Stimulated activated CD4-positive, alpha-beta T cell treated with anti-CD3 and anti-CD28 coated beads, Interleukin-15, amount 100 ng/mL, for 1 hour (primary cell): ENCODE results near the gene LMCD1.

Experiments used
- DNase-seq, 2 donors: peaks; one replicate each; pipeline ENCODE4 v3.0.0-alpha.2; 2020; ENCODE audit warnings: low read depth in 1 of 2, low spot score in 1 of 2

Gene LMCD1

GRCh38 chr3:8536096-8537056 is 34.8 kb downstream of the LMCD1 start:
- no peak for DNase-seq

GRCh38 chr3:8537440-8537839 is 35.8 kb downstream of the LMCD1 start:
- DNase-seq: no peak

DNA sequence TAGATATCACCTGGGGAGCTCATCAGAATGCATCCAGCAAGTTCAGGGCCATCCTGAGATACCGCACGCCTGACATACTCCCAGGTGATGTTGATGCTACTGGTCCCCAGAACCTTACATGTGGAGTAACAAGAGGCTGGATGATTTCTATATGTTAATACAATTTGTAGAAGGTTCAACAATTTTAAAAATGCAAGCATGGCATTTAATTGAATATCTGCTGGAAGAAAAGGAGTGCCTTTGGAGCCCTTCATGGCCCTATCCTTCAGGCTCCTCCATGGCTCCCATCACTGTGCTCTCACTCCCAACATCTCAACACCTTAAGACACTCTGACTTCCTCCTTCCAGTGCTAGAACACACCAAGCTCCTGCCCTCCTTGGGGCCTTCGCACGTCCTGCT is 36.6 kb downstream of the LMCD1 start:
- no peak for DNase-seq

DNA sequence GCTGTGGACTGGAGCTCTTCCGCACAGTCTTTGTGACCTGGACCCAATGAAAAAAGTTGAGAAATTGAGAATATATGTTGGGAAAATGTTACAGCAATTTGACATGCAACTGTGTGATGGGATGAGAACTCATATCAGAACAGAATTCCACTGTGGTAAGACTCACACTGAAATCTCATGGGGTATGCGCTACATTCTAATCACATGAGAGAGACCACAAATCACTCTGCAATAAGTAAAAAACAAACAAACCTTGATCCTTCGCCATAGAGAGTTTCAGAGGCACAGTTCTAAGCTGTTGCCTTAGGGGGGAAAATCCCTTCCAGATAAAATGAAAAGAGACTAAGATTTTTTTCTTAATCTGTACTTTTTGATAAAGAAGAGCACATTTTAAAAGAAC is 37.3 kb downstream of the LMCD1 start:
- no peak for DNase-seq

GRCh38 chr3:8539419-8539818 is 37.8 kb downstream of the LMCD1 start:
- DNase-seq: no peak

DNA sequence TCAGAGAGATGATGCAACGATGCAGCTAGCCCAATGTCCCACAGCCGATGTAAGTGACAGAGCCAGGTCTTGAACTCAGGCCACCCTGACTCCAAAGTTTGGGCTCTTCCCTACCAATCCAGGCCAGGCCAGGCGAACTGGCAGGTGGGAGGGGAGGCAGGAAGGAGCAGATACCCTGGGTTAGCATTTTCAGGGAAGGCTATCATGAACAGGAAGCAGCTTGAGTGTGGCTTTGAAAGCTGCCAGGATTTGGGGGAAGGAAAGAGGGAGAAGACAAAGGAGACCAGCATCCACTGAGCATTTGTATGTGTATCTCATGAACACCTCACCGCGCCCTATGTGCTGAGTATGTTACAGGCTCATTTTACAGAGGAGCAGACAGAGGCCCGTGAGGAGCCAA is 38.8 kb downstream of the LMCD1 start:
- no peak for DNase-seq

GRCh38 chr3:8541486-8541885 is 39.9 kb downstream of the LMCD1 start:
- no peak for DNase-seq

GRCh38 chr3:8542190-8543135 is 40.8 kb downstream of the LMCD1 start:
- no peak for DNase-seq

GRCh38 chr3:8546609-8547008 is 45.0 kb downstream of the LMCD1 start:
- DNase-seq: no peak

DNA sequence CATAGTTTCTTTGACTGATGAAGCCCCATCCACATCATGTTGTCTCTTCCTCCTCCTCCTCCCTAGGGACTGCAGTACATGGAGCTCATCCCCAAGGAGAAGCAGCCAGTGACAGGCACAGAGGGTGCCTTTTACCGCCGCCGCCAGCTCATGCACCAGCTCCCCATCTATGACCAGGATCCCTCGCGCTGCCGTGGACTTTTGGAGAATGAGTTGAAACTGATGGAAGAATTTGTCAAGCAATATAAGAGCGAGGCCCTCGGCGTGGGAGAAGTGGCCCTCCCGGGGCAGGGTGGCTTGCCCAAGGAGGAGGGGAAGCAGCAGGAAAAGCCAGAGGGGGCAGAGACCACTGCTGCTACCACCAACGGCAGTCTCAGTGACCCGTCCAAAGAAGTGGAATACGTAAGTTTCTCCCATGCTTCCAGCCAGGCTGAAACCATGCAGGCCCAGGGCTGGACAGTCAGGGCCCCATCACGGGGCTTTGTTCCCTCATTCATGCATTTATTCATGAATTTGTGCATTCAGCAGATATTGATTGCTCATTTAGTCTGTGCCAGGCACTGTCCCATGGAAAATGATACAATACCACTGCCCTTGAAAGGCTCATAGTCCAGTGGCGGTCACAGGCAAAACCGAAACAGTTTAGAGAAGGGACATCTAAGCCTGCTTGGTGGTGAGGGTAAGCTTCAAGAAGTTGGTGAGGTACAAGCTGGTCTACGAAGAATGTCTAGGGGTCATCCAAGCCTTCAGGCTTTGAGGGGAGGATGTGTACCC is 47.1 kb downstream of the LMCD1 start:
- DNase-seq: no peak

GRCh38 chr3:8549354-8549753 is 47.7 kb downstream of the LMCD1 start:
- DNase-seq: no peak

DNA sequence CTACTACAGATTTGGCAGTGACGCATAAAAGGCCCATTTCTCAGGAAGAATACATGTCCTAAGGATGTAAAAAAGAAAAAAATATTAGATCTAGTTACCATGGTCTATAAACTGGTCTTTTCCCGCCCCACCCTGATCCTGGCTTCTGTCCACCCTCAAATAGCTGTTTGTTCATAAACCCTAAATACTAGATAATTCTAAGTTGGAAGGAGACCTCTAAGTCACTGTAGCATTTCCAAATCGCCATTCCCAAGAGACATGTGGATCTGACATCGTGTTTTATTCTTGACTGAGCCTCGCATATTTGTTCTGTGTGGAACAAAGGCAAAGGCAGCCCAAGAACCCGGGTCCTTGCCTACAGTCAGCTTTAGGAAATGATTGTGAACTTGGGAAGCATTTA is 49.0 kb downstream of the LMCD1 start:
- DNase-seq: no peak

- no peak for DNase-seq
These were observed 50.7 kb downstream of the LMCD1 start for GRCh38 chr3:8552223-8552762.

GRCh38 chr3:8553405-8553804 is 51.8 kb downstream of the LMCD1 start:
- no peak for DNase-seq

DNA sequence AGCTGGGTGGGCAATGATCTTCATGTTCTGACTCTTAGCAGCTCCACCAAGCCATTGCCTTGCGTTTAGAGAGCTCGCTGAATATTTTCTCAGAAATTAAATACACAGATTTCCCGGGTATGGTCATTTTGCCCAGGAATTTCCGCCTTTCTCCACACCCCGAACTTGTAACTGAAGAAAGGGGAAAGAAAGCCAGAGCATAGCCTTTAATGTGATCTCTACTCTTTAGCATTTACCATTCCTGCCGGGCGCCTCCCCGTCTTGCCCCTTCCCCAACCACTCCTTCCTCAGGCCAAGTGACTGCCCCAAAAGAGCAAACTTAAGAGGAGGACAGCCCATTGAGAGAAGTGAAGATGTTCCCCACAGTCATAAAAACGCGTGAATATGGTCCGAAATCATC is 53.1 kb downstream of the LMCD1 start:
- no peak for DNase-seq

GRCh38 chr3:8555113-8555661 is 53.6 kb downstream of the LMCD1 start:
- DNase-seq: no peak

DNA sequence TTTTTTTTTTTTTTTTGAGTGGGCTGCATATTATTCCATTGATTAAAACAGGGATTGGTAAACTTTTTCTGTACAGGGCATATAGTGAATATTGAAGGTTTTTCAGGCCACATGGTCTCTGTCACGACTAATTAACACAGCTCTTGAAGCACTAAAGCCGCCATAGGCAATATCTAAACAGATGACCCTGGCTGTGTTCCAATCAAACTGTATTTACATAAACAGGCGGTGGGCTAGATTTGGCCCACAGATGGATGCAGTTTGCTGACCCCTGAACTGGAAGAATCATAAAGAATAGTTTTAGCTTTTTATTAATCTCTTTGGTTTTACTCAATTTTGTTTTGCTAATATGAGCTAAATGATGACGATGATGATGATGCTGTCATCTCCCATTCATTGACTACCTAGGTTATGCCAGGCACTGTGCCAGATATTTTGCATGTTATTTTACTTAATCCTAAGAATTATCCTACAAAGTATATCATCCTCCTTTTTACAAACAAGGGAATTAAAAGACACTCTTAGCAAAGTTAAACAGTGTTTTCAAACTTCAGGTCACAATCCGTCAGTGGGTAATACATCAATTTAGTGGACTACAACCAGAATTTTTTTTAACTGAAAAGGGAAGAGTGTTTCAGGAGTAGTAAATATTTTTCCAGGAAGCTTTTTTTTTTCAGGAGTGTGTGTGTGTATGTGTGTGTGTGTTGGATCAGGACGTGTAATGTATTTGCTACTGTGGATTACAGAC is 54.3 kb downstream of the LMCD1 start:
- no peak for DNase-seq

GRCh38 chr3:8556473-8556869 is 54.8 kb downstream of the LMCD1 start:
- DNase-seq: no peak

GRCh38 chr3:8557298-8557697 is 55.7 kb downstream of the LMCD1 start:
- no peak for DNase-seq

GRCh38 chr3:8558645-8559044 is 57.0 kb downstream of the LMCD1 start:
- DNase-seq: no peak
